SU-DHL-6 (cell line): Measurements from ENCODE around the gene ALOX5AP.

Experiments used
- EZH2phosphoT487 ChIP-seq: fragments of 200-600 bp; sonication (generic), shearing (Covaris generic); conservative IDR thresholded peaks from 2 replicates; pipeline ENCODE4 v1.6.1; 2018; ENCODE audit warnings: mild to moderate bottlenecking, antibody characterized with exemption, low read length, moderate library complexity, mixed read lengths
- TF ChIP-seq, protein P1 (sequence below): fragments of 200-600 bp; sonication (generic); IDR thresholded peaks from one replicate; pipeline ENCODE4 v1.5.1; 2017; ENCODE audit warnings: antibody characterized with exemption, mild to moderate bottlenecking, low read length, moderate library complexity; ENCODE audit not compliant: insufficient read depth, poor library complexity, severe bottlenecking

DNA sequence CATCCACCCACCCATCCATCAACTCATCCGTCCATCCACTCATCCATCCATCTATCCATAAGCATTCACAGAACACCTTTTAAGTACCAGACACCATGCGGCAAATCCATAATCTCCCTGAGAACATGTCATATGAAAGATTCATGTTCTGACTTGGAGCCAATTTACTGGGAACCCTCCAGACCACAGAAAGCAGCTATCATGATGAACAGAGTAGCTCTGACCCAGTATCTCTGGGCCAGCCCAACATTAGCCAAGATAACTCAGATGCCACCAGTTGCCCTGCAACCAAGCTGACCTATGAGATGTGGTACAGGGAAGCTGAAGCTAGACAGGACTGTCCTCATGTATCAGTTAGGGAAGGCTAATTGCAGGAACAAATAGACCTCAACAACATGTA is 51.3 kb downstream of the ALOX5AP start:
- TF ChIP-seq, protein P1, sequence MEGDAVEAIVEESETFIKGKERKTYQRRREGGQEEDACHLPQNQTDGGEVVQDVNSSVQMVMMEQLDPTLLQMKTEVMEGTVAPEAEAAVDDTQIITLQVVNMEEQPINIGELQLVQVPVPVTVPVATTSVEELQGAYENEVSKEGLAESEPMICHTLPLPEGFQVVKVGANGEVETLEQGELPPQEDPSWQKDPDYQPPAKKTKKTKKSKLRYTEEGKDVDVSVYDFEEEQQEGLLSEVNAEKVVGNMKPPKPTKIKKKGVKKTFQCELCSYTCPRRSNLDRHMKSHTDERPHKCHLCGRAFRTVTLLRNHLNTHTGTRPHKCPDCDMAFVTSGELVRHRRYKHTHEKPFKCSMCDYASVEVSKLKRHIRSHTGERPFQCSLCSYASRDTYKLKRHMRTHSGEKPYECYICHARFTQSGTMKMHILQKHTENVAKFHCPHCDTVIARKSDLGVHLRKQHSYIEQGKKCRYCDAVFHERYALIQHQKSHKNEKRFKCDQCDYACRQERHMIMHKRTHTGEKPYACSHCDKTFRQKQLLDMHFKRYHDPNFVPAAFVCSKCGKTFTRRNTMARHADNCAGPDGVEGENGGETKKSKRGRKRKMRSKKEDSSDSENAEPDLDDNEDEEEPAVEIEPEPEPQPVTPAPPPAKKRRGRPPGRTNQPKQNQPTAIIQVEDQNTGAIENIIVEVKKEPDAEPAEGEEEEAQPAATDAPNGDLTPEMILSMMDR = no peak
- TF ChIP-seq EZH2phosphoT487 = no peak
